Measurements from ENCODE around the gene CCDC184. TPM values are rescaled to one million over a fixed set of nuclear protein-coding genes. Genes with fewer than 3 reads are reported as not detected.

The CCDC184 gene
- total and polyA plus RNA-seq, 11 donors: 0.25 to 1.5 (median 0.65) TPM

GRCh38 chr12:48182631-48183030 is 813 bp upstream of the CCDC184 start:
- TF ChIP-seq POLR2A (IDR thresholded peaks at IDR 0.05): no peak
- TF ChIP-seq, protein P1, sequence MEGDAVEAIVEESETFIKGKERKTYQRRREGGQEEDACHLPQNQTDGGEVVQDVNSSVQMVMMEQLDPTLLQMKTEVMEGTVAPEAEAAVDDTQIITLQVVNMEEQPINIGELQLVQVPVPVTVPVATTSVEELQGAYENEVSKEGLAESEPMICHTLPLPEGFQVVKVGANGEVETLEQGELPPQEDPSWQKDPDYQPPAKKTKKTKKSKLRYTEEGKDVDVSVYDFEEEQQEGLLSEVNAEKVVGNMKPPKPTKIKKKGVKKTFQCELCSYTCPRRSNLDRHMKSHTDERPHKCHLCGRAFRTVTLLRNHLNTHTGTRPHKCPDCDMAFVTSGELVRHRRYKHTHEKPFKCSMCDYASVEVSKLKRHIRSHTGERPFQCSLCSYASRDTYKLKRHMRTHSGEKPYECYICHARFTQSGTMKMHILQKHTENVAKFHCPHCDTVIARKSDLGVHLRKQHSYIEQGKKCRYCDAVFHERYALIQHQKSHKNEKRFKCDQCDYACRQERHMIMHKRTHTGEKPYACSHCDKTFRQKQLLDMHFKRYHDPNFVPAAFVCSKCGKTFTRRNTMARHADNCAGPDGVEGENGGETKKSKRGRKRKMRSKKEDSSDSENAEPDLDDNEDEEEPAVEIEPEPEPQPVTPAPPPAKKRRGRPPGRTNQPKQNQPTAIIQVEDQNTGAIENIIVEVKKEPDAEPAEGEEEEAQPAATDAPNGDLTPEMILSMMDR (IDR thresholded peaks at IDR 0.05): no peak
- Histone ChIP-seq H3K36me3 (no peaks in the 10 kb centered on the region), H3K27ac (peak overlapping the region in 9 of 12 donors; percentile 1 to 72 (median 54)), H3K9me3 (no peaks in the 10 kb centered on the region), H3K4me1 (peaks cover 0 to 28% (median 16%) of the 10 kb centered on the region in 12 donors), H3K4me3 (peak overlapping the region; percentile 49 to 89 (median 70)), H3K27me3 (peaks cover 17 to 61% (median 38%) of the 10 kb centered on the region in 9 donors)
- DNase-seq: no peak
- intact Hi-C loops (cut with DNase I): loop anchor here in 5 of 10 donors (2.0 to 10.0 kb wide), 5 partner anchors 24 to 442 kb away; partner anchors contain the start of gene TMEM106C (in 1 of the 5)
- no peak for ATAC-seq
- 9 to 14% (median 11%) methylated on average over 5 to 7 of the region's 7 CpGs for WGBS, 4 donors

- H3K9me3 ChIP-seq: no peaks in the 10 kb centered on the region
- WGBS, 4 donors: 2 to 9% (median 3%) methylated on average over 9 to 61 of the region's 61 CpGs
- H3K36me3 ChIP-seq: no peaks in the 10 kb centered on the region
- peak overlapping the region; percentile 49 to 89 (median 70) for H3K4me3 ChIP-seq
- peaks cover 0 to 28% (median 16%) of the 10 kb centered on the region in 12 donors for H3K4me1 ChIP-seq
- no peak for TF ChIP-seq POLR2A (IDR thresholded peaks at IDR 0.05)
- TF ChIP-seq, protein P1 (IDR thresholded peaks at IDR 0.05): no peak
- H3K27me3 ChIP-seq: peaks cover 17 to 51% (median 28%) of the 10 kb centered on the region in 9 donors
- intact Hi-C loops (cut with DNase I): loop anchor here in 5 of 10 donors (2.0 to 10.0 kb wide), 5 partner anchors 25 to 441 kb away; partner anchors contain the start of gene TMEM106C (in 1 of the 5)
- H3K27ac ChIP-seq: peak overlapping the region in 8 of 12 donors; percentile 20 to 72 (median 53)
- peak in 3 of 4 donors; percentile 2 to 25 (median 20) for ATAC-seq
- DNase-seq: peak in 2 of 5 donors; percentile 29 to 70
Measured at GRCh38 chr12:48183876-48184548, 568 bp downstream of the CCDC184 start.

DNA sequence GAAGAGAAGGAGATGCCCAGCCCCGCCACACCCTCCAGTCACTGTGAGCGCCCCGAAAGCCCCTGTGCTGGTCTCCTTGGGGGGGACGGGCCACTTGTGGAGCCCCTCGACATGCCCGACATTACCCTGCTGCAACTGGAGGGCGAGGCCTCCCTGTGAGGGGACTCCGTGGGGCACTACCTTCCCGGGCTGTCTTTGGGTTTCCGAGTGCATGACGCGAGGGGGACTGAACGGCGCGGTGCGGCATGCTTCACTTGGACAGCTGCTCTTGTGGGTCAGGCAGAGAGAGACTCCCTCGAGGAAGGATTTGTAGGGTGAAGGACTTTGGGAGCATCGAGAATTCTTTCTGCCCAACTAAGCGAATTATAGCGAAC is 1.1 kb downstream of the CCDC184 start:
- Histone ChIP-seq H3K9me3 (no peaks in the 10 kb centered on the region), H3K36me3 (no peaks in the 10 kb centered on the region), H3K4me3 (peak overlapping the region; percentile 49 to 89 (median 70)), H3K27ac (peak overlapping the region in 4 of 12 donors; percentile 20 to 72 (median 51)), H3K27me3 (peaks cover 17 to 46% (median 28%) of the 10 kb centered on the region in 9 donors), H3K4me1 (peaks cover 0 to 28% (median 16%) of the 10 kb centered on the region in 12 donors)
- intact Hi-C loops (cut with DNase I): loop anchor here in 4 of 10 donors (5.0 to 10.0 kb wide), 4 partner anchors 222 to 440 kb away; partner anchors contain the start of gene TMEM106C (in 1 of the 4)
- DNase-seq (no peak), ATAC-seq (no peak)
- 7 to 21% (median 12%) methylated on average over 10 to 20 of the region's 20 CpGs for WGBS, 4 donors
- TF ChIP-seq, protein P1 (IDR thresholded peaks at IDR 0.05): no peak
- no peak for TF ChIP-seq POLR2A (IDR thresholded peaks at IDR 0.05)
